ENCODE data around the gene CATSPERB.

CATSPERB gene, protein sequence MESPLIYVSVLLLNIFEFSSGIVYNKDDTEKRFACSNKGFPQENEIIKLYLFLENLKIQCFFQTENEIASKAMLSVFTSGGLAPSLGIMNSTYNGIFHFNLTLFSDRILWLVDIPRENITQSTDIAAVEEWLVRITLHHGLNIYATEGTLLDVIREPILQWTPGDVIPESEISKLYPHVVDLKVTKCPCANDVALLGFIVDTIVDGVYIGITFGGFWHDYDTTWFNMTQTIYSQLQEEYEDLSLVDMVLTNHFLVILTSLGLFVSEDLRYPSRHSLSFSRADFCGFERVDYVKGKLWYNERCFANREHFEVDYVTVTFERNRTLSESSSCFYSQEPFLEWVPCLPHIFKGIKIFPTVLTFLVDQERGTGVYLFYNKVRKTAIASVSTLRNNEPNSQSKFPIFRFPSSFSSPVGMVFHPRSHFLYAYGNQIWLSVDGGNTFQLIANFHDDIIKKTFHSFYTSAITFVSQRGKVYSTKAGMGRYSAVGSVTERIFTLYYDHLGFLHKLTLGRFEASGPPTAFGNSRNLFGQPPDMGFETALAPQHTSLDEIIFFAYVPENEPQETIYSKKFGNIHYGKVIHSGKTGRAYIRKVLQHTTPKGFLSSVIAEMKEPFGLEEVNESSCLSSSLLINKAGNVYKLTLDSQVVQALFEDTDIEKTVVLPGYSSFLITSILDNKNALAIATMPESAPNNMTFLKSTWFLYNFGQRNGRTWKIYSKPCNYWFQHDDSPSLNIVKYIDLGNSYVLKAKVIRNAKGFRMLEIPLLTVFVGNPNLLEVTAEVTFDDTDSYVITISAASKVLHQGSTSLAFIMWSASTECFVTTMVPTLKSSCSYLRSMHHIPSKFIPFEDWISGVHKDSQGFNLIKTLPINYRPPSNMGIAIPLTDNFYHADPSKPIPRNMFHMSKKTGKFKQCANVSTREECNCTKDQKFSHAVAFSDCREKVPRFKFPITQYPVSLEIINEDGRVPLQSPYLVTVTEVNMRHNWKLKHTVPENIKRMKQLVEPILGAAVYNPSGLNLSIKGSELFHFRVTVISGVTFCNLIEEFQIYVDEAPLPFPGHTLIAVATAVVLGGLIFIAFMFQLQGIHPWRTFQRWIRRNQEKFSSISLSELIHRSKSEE

DNA sequence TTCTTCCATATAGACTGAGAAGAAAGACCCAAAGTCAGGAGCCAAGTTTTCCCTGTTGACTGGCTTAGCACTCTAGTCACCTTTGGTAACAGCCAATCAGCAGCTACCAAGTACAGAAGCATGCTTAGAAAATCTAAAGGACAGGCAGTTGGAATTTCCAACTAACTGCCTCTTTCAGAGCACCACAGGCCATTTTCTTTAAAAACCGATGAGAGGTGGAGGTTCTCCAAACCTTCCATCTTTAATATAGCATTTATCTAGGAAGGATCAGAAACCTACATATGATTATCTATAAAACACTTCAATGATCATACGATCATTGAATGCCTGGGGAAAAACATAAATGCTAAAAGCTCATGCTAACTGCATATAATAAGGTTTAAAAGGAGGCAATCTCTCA lies at the start of gene CATSPERB:
Gene CATSPERB, minus strand, starts transcription at position 101 of the 400 bp plus-strand sequence. CDS start 2,607 bp downstream, outside the sequence.
- Mint-ChIP-seq H3K4me3 (no peak within 1 kb of the TSS), H3K4me1 (ENCODE audit: low read depth) (peaks cover 16% of the 10 kb centered on the region), H3K27ac (no peak within 1 kb of the TSS), H3K27me3 (peaks cover 10% of the 10 kb centered on the region), H3K36me3 (ENCODE audit: low read depth) (no peaks in the 10 kb centered on the region), H3K9me3 (no peaks in the 10 kb centered on the region)

DNA sequence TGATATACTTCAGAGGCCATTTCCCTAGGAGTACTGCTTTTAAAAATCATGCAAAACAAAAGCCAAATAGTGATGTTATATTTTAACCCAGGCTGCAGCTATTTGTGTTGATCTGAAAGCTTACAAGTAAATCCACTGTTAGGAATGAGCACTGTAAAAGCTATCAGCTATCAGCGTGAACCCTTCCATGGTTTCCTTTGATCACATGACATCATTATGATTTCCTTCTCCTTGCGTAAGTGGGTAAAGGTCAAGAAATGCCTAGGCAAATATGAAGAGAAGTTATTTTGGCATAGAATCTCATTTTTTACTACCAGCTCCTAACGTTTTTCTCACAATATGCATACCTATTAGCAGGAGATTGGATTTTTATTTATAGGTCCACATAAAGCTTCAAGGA lies 48.6 kb upstream of the CATSPERB start:
- Mint-ChIP-seq H3K27ac (no peak overlapping the region), H3K9me3 (no peaks in the 10 kb centered on the region), H3K36me3 (ENCODE audit: low read depth) (peaks cover 5% of the 10 kb centered on the region), H3K27me3 (no peaks in the 10 kb centered on the region), H3K4me3 (no peak overlapping the region), H3K4me1 (ENCODE audit: low read depth) (peaks cover 4% of the 10 kb centered on the region)

DNA sequence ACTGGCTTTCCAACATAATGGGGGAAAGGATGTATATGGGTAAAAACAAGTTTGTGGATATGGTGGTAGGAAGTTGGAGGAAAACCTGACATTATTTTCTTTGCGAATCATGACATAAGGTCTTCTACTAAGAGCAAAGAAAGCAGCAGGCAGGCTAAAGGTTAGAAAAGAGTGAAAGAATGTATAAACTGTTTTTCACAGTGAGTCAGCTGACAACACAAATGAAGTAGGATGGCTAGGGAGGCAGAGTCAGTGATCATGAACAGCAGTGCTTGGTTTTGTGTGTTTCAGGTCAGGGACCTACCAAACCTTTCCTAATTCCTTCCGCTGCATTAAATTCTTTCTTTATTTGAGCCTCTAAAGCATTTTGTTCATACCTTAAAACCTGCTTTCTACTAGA lies 46.3 kb upstream of the CATSPERB start:
- no peak overlapping the region for H3K4me3 Mint-ChIP-seq
- no peaks in the 10 kb centered on the region for H3K27me3 Mint-ChIP-seq
- peaks cover 18% of the 10 kb centered on the region for H3K4me1 Mint-ChIP-seq (ENCODE audit: low read depth)
- H3K9me3 Mint-ChIP-seq = no peaks in the 10 kb centered on the region
- peaks cover 5% of the 10 kb centered on the region for H3K36me3 Mint-ChIP-seq (ENCODE audit: low read depth)
- H3K27ac Mint-ChIP-seq = no peak overlapping the region

DNA sequence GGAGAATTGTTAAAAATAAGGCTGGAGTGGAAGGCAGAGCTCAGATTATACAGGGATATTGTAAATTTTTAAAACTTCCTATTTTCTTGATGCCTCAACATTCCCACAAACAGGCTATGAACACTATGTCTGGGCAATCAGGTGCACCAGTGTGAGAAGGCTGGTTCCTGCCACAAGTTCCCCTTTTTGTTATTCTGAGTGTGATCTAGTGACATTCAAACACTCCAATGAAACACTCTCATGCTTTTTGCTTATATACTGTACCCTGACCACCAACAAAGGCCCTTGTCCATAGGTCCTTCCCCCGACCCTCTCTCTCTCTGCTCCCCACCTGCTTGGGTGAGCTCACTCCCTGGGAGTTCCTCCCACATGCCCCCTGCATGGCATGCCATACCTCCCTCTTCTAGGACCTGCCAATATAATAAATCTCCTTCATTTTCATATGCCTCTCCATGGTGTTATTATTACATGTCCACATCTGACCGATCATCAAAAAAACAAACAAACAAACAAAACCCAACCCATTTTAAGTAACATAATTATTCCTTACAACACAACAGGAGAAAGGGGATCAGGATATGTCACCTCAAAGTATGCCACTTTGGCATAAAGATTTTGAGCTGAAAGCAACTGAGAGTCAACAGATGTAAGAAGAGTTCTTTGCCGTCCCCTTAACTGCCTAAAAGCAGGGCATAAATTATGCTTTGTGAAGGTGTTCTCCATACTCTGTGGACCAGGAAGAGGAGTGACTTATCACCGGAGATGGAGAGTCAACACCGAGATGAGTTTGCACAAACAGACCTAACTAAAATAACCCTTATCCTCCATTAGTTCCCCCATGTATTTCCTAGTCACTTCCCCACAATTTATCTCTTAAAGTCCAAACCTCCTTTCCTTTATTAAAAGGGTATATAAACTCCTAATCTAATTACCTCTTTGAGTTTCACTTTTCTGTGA lies 42.5 kb upstream of the CATSPERB start:
- Mint-ChIP-seq H3K36me3 (ENCODE audit: low read depth) (no peaks in the 10 kb centered on the region), H3K4me3 (no peak overlapping the region), H3K4me1 (ENCODE audit: low read depth) (peaks cover 14% of the 10 kb centered on the region), H3K9me3 (no peaks in the 10 kb centered on the region), H3K27ac (no peak overlapping the region), H3K27me3 (no peaks in the 10 kb centered on the region)

DNA sequence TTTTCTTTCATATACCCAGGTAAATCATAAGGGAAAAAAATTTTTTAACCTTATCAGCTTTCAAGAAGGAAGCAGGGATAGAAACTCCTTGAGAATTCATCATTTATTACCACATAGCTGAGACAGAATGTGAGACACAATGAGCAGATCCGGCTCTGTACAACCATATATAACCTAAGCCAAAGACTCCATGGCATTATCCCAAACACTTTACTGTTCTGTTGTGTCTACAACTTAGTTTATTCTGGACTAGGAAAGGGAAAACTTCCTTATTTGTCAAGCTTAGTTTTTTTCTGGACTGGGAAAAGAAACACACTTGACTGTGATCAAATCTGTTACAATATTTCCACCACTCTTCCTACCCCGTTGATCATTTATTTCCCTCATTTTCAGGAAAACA lies 38.3 kb upstream of the CATSPERB start:
- H3K4me3 Mint-ChIP-seq = no peak overlapping the region
- no peak overlapping the region for H3K27ac Mint-ChIP-seq
- H3K9me3 Mint-ChIP-seq = no peaks in the 10 kb centered on the region

DNA sequence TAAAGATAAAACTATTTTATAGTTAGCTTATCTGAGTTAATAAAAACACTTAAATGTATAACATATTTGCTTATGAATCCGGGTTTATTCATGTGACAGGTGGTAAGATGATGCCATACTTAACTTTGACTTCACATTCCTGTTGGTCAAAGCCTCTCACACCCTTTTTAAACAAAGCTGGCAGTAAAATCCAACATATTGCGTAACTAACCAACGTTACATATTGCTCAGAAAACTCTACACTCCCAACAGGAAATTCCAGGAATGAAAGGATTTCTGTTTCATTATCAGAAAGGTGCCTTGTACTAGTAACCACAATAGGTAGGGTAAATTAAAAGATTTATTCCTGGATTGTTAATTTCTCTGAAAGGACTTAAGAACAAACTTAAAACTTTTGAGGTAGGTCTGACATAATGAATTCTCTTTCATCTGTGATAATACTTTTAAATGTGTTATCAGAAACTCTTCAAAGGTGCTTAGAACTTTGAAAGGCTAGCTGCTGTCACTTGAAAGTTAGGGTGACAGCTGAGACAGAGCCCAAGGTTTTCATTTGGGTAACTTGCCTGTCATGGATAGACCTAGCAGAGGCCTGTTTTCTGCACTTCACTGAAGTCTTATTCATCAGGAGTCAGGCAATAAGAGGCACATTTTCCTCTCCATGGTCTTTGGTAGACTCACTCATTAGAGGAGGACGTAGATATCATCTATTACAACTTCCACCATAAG lies 23.8 kb upstream of the CATSPERB start:
- H3K27me3 Mint-ChIP-seq = no peaks in the 10 kb centered on the region
- no peak overlapping the region for H3K27ac Mint-ChIP-seq
- no peaks in the 10 kb centered on the region for H3K4me1 Mint-ChIP-seq (ENCODE audit: low read depth)
- H3K4me3 Mint-ChIP-seq = no peak overlapping the region
- H3K9me3 Mint-ChIP-seq = peaks cover 20% of the 10 kb centered on the region
- peaks cover 17% of the 10 kb centered on the region for H3K36me3 Mint-ChIP-seq (ENCODE audit: low read depth)

More for the DNA sequence above, 38.3 kb upstream of the CATSPERB start:
- Mint-ChIP-seq H3K27me3 (no peaks in the 10 kb centered on the region), H3K4me1 (ENCODE audit: low read depth) (peaks cover 14% of the 10 kb centered on the region), H3K36me3 (ENCODE audit: low read depth) (no peaks in the 10 kb centered on the region)

DNA sequence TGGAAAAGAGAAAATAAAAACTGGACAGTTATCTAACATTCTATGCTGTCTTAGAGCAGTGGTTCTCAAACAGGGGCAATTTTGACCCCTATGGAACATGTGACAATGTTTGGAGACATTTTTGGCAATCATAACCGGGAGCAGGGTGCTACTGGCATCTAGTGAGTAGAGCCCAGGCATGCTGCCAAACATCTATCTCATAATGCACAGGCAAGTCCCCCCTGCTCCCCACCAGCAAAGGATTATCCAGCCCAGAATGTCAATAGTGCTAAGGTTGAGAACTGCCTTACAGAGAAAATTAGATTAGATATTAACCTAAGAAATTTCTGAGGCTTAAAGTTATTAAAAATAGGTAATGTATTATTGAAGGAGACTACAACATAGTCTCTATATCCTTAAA lies 22.9 kb upstream of the CATSPERB start:
- peaks cover 15% of the 10 kb centered on the region for H3K9me3 Mint-ChIP-seq

DNA sequence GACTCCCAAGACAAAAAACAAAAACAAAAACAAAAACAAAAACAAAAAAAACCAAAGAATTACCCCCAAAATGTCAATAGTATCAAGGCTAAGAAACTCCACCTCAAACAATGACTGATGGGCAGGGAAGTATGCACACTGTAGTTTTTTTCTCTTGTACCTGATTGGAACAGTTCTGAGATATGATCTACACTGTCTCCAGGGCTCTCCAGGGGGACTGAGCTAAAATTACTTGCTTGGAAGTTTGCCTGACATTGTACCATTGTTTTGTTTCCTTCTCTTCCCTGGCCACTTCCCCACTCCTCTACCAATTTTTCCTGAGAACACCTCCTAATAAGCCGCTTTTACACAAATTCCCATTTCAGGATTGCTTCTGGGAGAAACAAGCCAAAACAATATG lies 22.3 kb upstream of the CATSPERB start:
- peaks cover 4% of the 10 kb centered on the region for H3K36me3 Mint-ChIP-seq (ENCODE audit: low read depth)
- H3K27ac Mint-ChIP-seq = no peak overlapping the region
- no peaks in the 10 kb centered on the region for H3K27me3 Mint-ChIP-seq
- peaks cover 8% of the 10 kb centered on the region for H3K9me3 Mint-ChIP-seq
- H3K4me3 Mint-ChIP-seq = no peak overlapping the region
- no peaks in the 10 kb centered on the region for H3K4me1 Mint-ChIP-seq (ENCODE audit: low read depth)

More for the DNA sequence above, 22.9 kb upstream of the CATSPERB start:
- Mint-ChIP-seq H3K27ac (no peak overlapping the region), H3K27me3 (no peaks in the 10 kb centered on the region), H3K36me3 (ENCODE audit: low read depth) (peaks cover 10% of the 10 kb centered on the region), H3K4me1 (ENCODE audit: low read depth) (no peaks in the 10 kb centered on the region), H3K4me3 (no peak overlapping the region)

DNA sequence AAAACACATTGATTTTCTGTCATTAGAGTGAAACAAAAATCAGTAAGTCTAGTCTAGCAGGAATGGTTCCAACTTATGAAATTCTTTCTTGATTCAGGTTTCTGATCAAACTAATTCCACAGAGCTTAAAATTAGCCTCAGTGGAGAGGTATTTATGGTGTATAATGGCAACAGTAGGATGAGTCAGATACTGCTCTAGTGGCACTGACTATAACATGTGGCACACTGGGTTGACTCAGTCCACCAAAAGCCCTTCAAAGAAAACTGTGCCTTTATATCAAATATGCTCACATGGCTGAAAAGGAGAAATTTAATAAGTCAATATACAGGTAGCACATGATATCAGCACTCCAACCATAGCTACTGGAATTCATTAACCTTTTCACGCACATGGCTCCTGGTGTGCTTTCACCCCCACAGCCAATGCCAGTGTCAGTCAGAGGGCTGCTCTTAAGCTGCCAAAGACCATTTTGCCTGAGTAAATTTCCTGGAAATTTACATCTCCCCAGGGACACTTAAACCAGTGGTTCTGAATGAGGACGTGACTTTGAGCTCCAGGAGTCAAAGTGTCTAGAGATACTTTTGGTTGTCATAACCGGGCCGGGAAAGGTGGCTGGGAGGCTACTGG lies 21.7 kb upstream of the CATSPERB start:
- Mint-ChIP-seq H3K27ac (no peak overlapping the region), H3K36me3 (ENCODE audit: low read depth) (no peaks in the 10 kb centered on the region), H3K4me1 (ENCODE audit: low read depth) (no peaks in the 10 kb centered on the region), H3K27me3 (no peaks in the 10 kb centered on the region), H3K9me3 (peaks cover 3% of the 10 kb centered on the region), H3K4me3 (no peak overlapping the region)

DNA sequence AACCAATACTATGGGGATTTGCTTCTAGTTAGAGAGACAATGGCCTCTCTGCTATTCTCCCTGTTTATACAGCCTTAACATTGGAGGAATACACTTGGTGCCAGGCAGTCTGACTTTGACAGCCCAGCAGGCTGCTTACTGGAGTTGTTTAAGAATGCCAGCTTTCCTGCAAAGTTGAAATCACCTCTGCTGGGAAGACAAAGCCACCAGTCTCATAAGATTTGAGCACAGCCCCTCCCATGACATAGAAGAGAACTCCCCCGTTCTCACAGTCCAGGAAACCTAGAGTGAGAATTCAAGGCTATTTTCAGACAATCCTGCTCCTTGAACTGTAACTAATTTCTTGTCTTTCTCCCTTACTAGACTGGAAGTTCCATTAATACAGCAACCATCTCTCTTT lies 21.1 kb upstream of the CATSPERB start:
- Mint-ChIP-seq H3K9me3 (no peaks in the 10 kb centered on the region), H3K4me1 (ENCODE audit: low read depth) (no peaks in the 10 kb centered on the region), H3K4me3 (no peak overlapping the region), H3K36me3 (ENCODE audit: low read depth) (no peaks in the 10 kb centered on the region), H3K27me3 (no peaks in the 10 kb centered on the region), H3K27ac (no peak overlapping the region)

DNA sequence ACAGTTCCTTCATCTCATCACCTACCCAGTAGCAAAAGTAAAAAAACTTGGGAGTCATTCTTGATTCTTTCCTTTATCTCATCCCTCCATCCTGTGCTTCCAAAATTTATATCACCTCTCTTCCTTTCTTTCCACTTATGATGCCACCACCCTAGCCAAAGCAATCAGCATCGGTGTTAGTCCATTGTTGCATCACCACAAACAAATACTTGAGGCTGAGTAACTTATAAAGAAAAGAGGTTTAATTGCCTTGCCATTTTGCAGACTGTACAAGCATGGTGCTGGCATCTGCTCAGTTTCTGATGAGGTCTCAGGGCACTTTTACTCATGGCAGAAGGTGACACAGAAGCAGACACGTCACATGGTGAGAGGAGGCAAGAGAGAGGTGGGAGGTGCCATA lies 19.8 kb upstream of the CATSPERB start:
- H3K36me3 Mint-ChIP-seq (ENCODE audit: low read depth) = no peaks in the 10 kb centered on the region
- no peaks in the 10 kb centered on the region for H3K4me1 Mint-ChIP-seq (ENCODE audit: low read depth)
- H3K9me3 Mint-ChIP-seq = no peaks in the 10 kb centered on the region
- H3K27me3 Mint-ChIP-seq = no peaks in the 10 kb centered on the region
- H3K27ac Mint-ChIP-seq = no peak overlapping the region
- H3K4me3 Mint-ChIP-seq = no peak overlapping the region

DNA sequence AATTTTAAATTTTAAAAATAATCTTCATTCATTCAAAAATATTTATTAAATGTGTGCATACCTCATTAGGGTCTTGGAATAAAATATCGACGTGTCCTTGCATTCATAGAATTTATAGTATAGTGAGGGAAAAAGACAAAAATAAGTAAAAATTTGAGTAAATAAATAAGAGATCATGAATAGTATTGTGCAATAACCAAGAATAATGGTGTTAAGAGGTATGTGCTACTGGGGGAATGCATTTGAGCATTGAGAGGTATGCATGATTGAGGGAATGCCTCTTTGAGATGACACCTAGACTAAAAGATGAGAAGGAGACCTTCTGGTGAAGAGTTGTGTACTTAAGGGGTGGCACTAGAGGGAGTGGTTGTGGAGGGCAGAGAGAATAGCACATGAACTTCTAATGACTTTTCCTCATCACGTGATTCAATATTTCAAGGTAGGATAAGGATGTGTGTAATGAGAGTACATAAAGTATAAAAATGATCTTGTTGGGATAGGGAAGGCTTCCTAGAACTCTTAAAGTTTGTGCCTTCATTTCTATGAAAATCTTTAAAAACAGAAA lies 18.8 kb upstream of the CATSPERB start:
- H3K4me3 Mint-ChIP-seq = no peak overlapping the region
- no peak overlapping the region for H3K27ac Mint-ChIP-seq
- no peaks in the 10 kb centered on the region for H3K9me3 Mint-ChIP-seq
- H3K27me3 Mint-ChIP-seq = no peaks in the 10 kb centered on the region
- no peaks in the 10 kb centered on the region for H3K4me1 Mint-ChIP-seq (ENCODE audit: low read depth)
- H3K36me3 Mint-ChIP-seq (ENCODE audit: low read depth) = no peaks in the 10 kb centered on the region

DNA sequence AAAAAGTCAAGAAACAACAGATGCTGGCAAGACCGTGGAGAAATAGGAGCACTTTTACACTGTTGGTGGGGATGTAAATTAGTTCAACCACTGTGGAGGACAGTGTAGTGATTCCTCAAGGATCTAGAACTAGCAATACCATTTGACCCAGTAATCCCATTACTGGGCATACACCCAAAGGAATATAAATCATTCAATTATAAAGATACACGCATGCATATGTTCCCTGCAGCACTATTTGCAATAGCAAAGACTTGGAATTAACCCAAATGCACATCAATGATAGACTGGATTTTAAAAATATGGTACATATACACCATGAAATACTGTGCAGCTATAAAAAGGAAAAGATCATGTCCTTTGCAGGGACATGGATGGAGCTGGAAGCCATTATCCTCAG lies 18.0 kb upstream of the CATSPERB start:
- Mint-ChIP-seq H3K4me1 (ENCODE audit: low read depth) (no peaks in the 10 kb centered on the region), H3K27ac (no peak overlapping the region), H3K27me3 (no peaks in the 10 kb centered on the region), H3K36me3 (ENCODE audit: low read depth) (no peaks in the 10 kb centered on the region), H3K4me3 (no peak overlapping the region), H3K9me3 (no peaks in the 10 kb centered on the region)
